Smooth muscle cell (in vitro differentiated cells): ENCODE data around the gene HOXA7. TPM values are rescaled to one million over a fixed set of nuclear protein-coding genes. Genes with fewer than 3 reads are reported as not detected.
A peak's percentile ranks its signal among the peaks of the same experiment; 100 is the strongest.

Experiments
- DNase-seq: peaks from one replicate; lab custom pipeline; 2025; ENCODE audit not compliant: unreplicated experiment; lab: John Stamatoyannopoulos, UW
- H2AFZ ChIP-seq: fragments of 200-600 bp; sonication (generic); 2 replicates; pipeline ENCODE4 v1.6.0; 2016; ENCODE audit warnings: antibody characterized with exemption, low read depth, mild to moderate bottlenecking
- H3F3A ChIP-seq: fragments of 200-600 bp; sonication (generic); 2 replicates; pipeline ENCODE4 v1.6.0; 2017; ENCODE audit warnings: antibody characterized with exemption, low read depth
- H3K27ac ChIP-seq: fragments of 200-600 bp; sonication (generic); 2 replicates; pipeline ENCODE4 v1.5.1; 2016; ENCODE audit warnings: low read depth, mild to moderate bottlenecking
- H3K27me3 ChIP-seq: fragments of 200-600 bp; sonication (generic); 2 replicates; pipeline ENCODE4 v1.6.1; 2016; ENCODE audit warnings: low read depth, mild to moderate bottlenecking
- H3K36me3 ChIP-seq: fragments of 200-600 bp; sonication (generic); 2 replicates; pipeline ENCODE4 v1.5.1; 2016; ENCODE audit warnings: low read depth
- H3K4me1 ChIP-seq: fragments of 200-600 bp; sonication (generic); 2 replicates; pipeline ENCODE4 v1.5.1; 2016; ENCODE audit warnings: low read depth
- H3K4me2 ChIP-seq: fragments of 200-600 bp; sonication (generic); 2 replicates; pipeline ENCODE4 v1.6.0; 2016; ENCODE audit warnings: mild to moderate bottlenecking
- H3K4me3 ChIP-seq: fragments of 200-600 bp; sonication (generic); 2 replicates; pipeline ENCODE4 v1.5.1; 2016; ENCODE audit warnings: mild to moderate bottlenecking
- H3K79me2 ChIP-seq: fragments of 200-600 bp; sonication (generic); 2 replicates; pipeline ENCODE4 v1.6.0; 2016; ENCODE audit warnings: low read depth, mild to moderate bottlenecking
- H3K9ac ChIP-seq: fragments of 200-600 bp; sonication (generic); 2 replicates; pipeline ENCODE4 v1.6.0; 2016; ENCODE audit warnings: low read depth
- H3K9me3 ChIP-seq: fragments of 200-600 bp; sonication (generic); replicated peaks from 2 replicates; pipeline ENCODE4 v1.5.1; 2016; ENCODE audit warnings: low read depth
- H4K20me1 ChIP-seq: fragments of 200-600 bp; sonication (generic); 2 replicates; pipeline ENCODE4 v1.6.0; 2016; ENCODE audit warnings: low read depth
- CTCF ChIP-seq: fragments of 200-600 bp; sonication (generic); IDR thresholded peaks from 2 replicates; pipeline ENCODE4 v1.5.1; 2017; ENCODE audit warnings: borderline replicate concordance, mild to moderate bottlenecking, antibody characterized with exemption; ENCODE audit not compliant: insufficient read depth, poor library complexity, severe bottlenecking
- WGBS: methylation state at CpG from one replicate; pipeline ENCODE4 v1.1.7; 2016; ENCODE audit warnings: low lambda C conversion rate; 5-methylcytosine and 5-hydroxymethylcytosine counted together
- polyA plus RNA-seq: library from polyadenylated mRNA; unstranded; fragments of >200 nt; fragmentation: Nextera tagmentation; extraction: Ambion mirVana; gene quantifications from 2 replicates; pipeline ENCODE4 v1.2.1, GENCODE V29; 2016
- total RNA-seq: library from RNA; depleted of rRNA; stranded (reverse); fragments of >200 nt; gene quantifications from 2 replicates; pipeline ENCODE4 v1.2.3, GENCODE V29; 2014

The HOXA7 gene
- total and polyA plus RNA-seq, 2 experiments from 2014 or later: 0.72 to 1.2 TPM

GRCh38 chr7:27186668-27187474, 30.4 kb upstream of the HOXA7 start:
- peaks cover 9% of the 10 kb centered on the region for H3F3A ChIP-seq
- H3K9ac ChIP-seq: peak overlapping the region; percentile 63
- H3K4me2 ChIP-seq: peak overlapping the region; percentile 89
- H2AFZ ChIP-seq: peak overlapping the region; percentile 81
- whole genome bisulfite sequencing: 22% methylated on average over 4 of the region's 4 CpGs
- no peaks in the 10 kb centered on the region for H3K27me3 ChIP-seq
- H3K27ac ChIP-seq: peak overlapping the region; percentile 69
- no peaks in the 10 kb centered on the region for H3K36me3 ChIP-seq
- peaks cover 6% of the 10 kb centered on the region for H4K20me1 ChIP-seq
- H3K4me3 ChIP-seq: peak overlapping the region; percentile 60
- peaks cover 100% of the 10 kb centered on the region for H3K79me2 ChIP-seq
- peaks cover 12% of the 10 kb centered on the region for H3K4me1 ChIP-seq
- TF ChIP-seq CTCF: no peak
- no peaks in the 10 kb centered on the region for H3K9me3 ChIP-seq
- DNase-seq: no peak

- peak overlapping the region; percentile 69 for H3K9ac ChIP-seq
- H3K36me3 ChIP-seq: no peaks in the 10 kb centered on the region
- H3K79me2 ChIP-seq: peaks cover 96% of the 10 kb centered on the region
- peak overlapping the region; percentile 89 for H3K4me2 ChIP-seq
- WGBS: 7% methylated on average over 24 of the region's 24 CpGs
- peak overlapping the region; percentile 60 for H3K4me3 ChIP-seq
- H4K20me1 ChIP-seq: peaks cover 6% of the 10 kb centered on the region
- H3K27me3 ChIP-seq: no peaks in the 10 kb centered on the region
- H3K9me3 ChIP-seq: no peaks in the 10 kb centered on the region
- peaks cover 9% of the 10 kb centered on the region for H3F3A ChIP-seq
- DNase-seq: no peak
- H2AFZ ChIP-seq: peak overlapping the region; percentile 22
- TF ChIP-seq CTCF: no peak
- H3K4me1 ChIP-seq: peaks cover 12% of the 10 kb centered on the region
- peak overlapping the region; percentile 69 for H3K27ac ChIP-seq
Observed at GRCh38 chr7:27185854-27186667, 29.6 kb upstream of the HOXA7 start.

- no peak for DNase-seq
- Histone ChIP-seq H3K27ac (peak within 1 kb of the TSS; percentile 69), H3K27me3 (no peaks in the 10 kb centered on the region), H3K9ac (peak within 1 kb of the TSS; percentile 69), H3K36me3 (no peaks in the 10 kb centered on the region), H4K20me1 (peaks cover 6% of the 10 kb centered on the region), H3K79me2 (peaks cover 88% of the 10 kb centered on the region), H3F3A (peaks cover 9% of the 10 kb centered on the region), H3K4me3 (peak within 1 kb of the TSS; percentile 60), H3K4me1 (peaks cover 12% of the 10 kb centered on the region), H3K4me2 (peak within 1 kb of the TSS; percentile 89), H3K9me3 (no peaks in the 10 kb centered on the region), H2AFZ (peak within 1 kb of the TSS; percentile 22)
- no peak for TF ChIP-seq CTCF
- WGBS: 2% methylated on average over 42 of the region's 43 CpGs
Observed at GRCh38 chr7:27185013-27185853, 28.8 kb upstream of the HOXA7 start, which contains the start of gene HOXA11. TSS of gene HOXA11 (minus strand) at chr7:27185232. CDS start at chr7:27185144, 88 bp downstream.
